ENCODE data around the gene INSIG1.

The INSIG1 gene

GRCh38 chr7:155358948-155359712, 61.5 kb downstream of the INSIG1 start:
- Histone ChIP-seq H3K27ac (ENCODE audit: low read length) (no peak overlapping the region), H3K9me3 (ENCODE audit: control insufficient read depth, low read depth, low read length) (no peaks in the 10 kb centered on the region), H3K4me3 (ENCODE audit: low read length) (no peak overlapping the region), H3K27me3 (ENCODE audit: control insufficient read depth, insufficient read depth, low read length) (peaks cover 69% of the 10 kb centered on the region), H3K9ac (ENCODE audit: low read length) (no peak overlapping the region), H3K4me1 (ENCODE audit: control insufficient read depth, low read depth, low read length) (no peaks in the 10 kb centered on the region), H3K36me3 (ENCODE audit: control insufficient read depth, low read depth, low read length) (no peaks in the 10 kb centered on the region)

Data from iPS-18a (cell line).